DLD1 (cell line): ENCODE results near the gene OR2T35.
"Not testable (repeated sequence)": the region's sequence is repeated elsewhere in the genome, so short reads cannot be mapped to it uniquely, and the experiment has no call there.

Source experiments
- in situ Hi-C: cut with HindIII; loops from 2 replicates; pipeline ENCODE4 v1.10.0; 2017; ENCODE audit warnings: low sequenced_read_pairs

The OR2T35 gene

GRCh38 chr1:248645178-248645577 is at the start of gene OR2T35:
TSS of gene OR2T35 (minus strand) at chr1:248645278. CDS start at chr1:248639258, 6,020 bp downstream.
- in situ Hi-C loops, result not testable (repeated sequence)

DNA sequence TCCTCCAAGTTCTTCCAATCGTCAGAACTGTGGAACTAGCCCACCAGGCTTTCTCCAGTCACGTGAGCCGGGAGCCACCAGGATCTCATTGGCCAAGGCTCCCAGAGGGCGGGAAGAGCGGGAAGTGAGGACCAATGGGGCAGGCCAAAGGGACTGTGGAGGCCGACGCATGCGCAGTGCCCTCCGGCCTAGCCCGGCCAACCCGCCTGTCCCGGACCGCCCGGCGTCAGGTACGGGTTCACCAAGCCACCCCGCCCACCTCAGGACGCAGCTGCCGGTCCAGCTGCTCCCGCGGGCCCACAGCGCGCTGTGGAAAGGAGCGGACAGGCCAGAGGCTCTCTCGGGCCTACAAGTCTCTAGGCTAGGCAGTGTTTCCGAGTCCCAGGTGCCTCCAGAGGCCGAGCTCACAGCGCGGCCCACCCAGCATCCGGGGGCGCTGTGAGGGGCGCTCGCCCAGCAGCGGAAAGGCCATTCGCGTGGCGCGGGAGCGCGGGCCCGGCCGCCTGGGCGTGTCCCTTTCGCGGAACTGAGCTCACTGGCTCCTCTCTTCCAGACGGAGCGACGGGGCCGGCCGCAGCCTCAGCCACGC is 46.6 kb upstream of the OR2T35 start:
- in situ Hi-C loops, result no loop called here

DNA sequence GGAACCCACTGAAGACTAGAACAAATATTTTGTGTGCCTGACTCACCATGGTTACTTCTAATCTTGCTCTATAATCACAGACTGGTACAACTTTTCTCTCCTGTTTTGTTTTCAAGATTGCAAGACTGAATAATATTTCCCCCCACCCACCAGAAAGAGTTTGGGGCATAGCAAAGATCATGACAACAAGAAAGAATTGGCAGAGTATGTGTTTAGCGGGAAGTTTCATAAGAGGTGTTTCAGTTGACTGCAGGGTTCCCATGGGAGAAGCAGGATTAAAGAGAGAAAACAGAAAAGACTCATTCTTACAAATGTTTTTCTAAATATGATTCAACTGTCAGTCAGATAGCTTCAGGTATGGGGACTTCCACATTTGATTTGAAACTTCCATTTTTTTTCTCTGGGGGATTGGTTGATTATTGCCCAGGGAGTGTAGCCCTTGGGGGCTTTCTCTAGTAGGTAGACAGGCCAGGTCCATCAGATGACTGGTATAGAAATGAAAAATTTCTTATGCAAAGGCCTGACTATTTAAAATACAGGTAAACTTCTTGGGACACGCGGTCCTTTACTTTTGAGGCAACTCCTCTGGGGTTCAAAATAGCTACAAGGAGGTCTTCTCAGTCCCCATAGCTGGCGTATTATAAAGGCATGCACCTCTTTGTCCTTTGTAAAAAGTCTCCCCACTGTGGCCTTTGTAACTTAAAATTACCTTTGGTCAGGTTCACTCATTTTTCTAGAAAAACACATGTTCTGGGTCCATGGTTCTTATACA is 43.6 kb upstream of the OR2T35 start:
- in situ Hi-C loops, result no loop called here

- in situ Hi-C loops, result no loop called here
These were observed 41.7 kb upstream of the OR2T35 start for GRCh38 chr1:248686815-248687214.

- in situ Hi-C loops, result no loop called here
These were observed 36.6 kb upstream of the OR2T35 start for GRCh38 chr1:248681651-248682050.

DNA sequence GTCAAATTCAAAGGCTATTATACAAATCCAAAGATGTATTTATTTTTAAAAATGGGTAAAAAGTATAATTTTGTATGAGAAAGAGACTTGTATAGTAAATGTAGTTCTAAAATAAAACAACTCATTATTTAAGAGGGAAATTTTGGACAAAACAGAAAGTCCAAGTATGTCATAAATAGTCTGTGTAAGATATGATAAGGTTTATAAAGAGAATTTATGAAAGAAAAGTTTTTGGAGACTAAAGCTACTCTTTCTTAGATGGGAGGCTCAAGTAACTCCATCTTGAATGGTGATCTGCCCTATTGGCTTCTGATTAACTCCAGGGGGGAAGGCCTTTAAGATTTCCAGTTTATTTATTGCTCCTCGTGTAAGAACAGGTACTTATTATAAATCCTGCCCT is 24.9 kb upstream of the OR2T35 start:
- in situ Hi-C loops, result no loop called here

- in situ Hi-C loops, result not testable (repeated sequence)
These were observed 18.6 kb upstream of the OR2T35 start for GRCh38 chr1:248663453-248664328.

DNA sequence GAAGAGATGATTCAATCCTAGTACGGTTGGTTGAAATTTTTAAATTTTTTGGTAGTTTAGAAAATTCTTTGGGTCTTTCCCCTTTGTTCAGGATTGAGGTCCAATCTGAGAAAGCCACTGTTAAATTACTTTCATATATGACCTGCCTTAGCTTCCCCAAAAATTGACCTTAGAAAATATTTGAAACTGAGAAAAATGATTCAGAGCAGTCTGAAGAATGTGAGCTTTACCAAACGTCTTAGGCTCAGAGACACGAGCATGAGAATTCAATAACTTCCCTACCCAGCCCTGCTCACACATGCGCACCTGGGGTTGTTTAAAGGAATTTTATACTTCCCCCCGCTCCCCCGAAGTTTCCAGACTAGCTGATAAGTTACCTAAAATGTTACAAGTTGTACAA is 11.7 kb upstream of the OR2T35 start:
- in situ Hi-C loops, result not testable (repeated sequence)

DNA sequence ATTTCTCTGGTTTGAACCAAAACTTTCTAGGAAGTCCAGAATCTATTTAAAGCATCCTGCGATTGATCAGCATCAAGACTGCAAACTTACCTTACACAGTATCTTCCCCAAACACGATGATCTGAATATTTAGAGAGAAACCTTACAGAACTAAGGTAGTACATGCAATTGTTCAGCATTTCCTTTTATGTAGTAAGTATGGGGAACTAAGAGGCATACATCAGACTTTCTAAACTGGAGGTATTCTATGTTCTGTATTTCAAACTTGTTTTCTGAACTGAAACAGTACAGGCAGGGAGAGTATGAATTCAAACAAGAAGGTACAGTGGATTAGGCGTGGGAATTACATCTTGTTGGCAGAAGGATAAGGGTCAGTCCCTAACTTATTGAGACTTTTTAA is 10.3 kb upstream of the OR2T35 start, which contains the start of gene OR2T27:
OR2T27 (minus strand) TSS at position 175 of the 400 bp plus-strand sequence. CDS start 4,644 bp downstream, outside the sequence.
- in situ Hi-C loops, result not testable (repeated sequence)

DNA sequence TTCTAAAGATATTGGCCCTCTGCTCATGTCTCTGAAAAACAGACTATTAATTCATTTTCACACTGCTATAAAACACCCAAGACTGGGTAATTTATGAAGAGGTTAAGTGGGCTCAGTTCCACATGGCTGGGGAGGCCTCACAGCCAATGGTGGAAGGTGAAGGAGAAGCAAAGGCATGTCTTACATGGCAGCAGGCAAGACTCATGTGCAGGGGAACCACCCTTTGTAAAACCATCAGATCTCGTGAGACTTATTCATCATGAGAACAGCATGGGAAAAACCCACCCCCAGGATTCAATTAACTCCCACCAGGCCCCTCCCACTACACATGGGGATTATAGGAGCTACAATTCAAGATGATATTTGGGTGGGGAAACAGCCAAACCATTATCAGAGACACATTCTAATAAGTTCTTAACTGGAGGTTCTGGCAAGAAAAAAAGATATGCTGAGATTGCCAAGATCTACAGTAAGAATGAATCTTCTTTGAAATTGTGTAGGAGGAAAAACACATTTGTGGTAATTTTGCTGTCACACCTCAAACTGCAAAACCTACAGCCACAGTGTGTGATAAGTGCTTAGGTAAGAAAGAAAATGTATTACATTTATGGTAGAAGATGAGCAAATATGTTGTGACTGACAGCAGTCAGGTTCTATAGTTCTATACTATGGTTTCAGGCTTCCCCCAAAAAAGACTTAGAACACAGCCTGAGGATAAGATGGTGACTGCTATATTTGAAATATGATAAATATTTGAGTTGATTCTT is 3.9 kb upstream of the OR2T35 start:
- in situ Hi-C loops, result not testable (repeated sequence)

- in situ Hi-C loops, result not testable (repeated sequence)
These were observed 2.0 kb downstream of the OR2T35 start for GRCh38 chr1:248642971-248643651.

- in situ Hi-C loops, result not testable (repeated sequence)
These were observed 3.5 kb downstream of the OR2T35 start for GRCh38 chr1:248641583-248641982.

DNA sequence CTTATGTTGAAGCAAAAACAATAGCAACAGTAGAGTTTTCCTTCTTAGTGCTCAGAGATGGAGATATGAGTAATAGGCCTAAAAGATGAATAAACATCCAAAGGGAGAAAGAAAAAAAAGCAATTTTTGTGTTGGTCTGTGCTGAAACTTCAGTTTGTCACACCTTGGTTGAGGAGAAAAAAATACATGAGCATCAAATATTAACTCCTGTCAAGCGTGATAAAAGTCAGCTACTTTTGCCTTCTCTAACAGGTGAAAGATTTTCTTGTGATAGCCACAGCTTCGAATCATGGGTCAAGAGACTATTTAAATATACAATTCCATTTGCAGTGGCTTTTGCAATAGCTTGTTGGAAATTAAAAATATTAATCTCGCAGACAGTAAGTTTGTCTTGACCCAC is 4.2 kb downstream of the OR2T35 start:
- in situ Hi-C loops, result not testable (repeated sequence)

GRCh38 chr1:248639652-248640051 is 5.4 kb downstream of the OR2T35 start:
- in situ Hi-C loops, result not testable (repeated sequence)

- in situ Hi-C loops, result not testable (repeated sequence)
These were observed 8.5 kb downstream of the OR2T35 start for GRCh38 chr1:248636612-248637011.

- in situ Hi-C loops, result not testable (repeated sequence)
These were observed 10.1 kb downstream of the OR2T35 start, which contains the start of gene OR2T11 for GRCh38 chr1:248634991-248635390. TSS of gene OR2T11 (minus strand) at chr1:248635091. CDS start at chr1:248627128, 7,963 bp downstream.

- in situ Hi-C loops, result no loop called here
These were observed 13.6 kb downstream of the OR2T35 start for GRCh38 chr1:248631354-248632008.

GRCh38 chr1:248630551-248630950 is 14.5 kb downstream of the OR2T35 start:
- in situ Hi-C loops, result no loop called here
